HepG2 (cell line): ENCODE data around the gene ABHD3. TPM values are rescaled to one million over a fixed set of nuclear protein-coding genes. Genes with fewer than 3 reads are reported as not detected.

Source experiments
- CREM ChIP-seq, 2 experiments: sonication (generic) in 1 of 2; formaldehyde crosslinking in 1 of 2; IDR thresholded peaks; 2 replicates each; pipeline versions ENCODE4 v1.4.0 to v1.6.1; 2016 to 2020; ENCODE audit warnings: antibody characterized with exemption in 1 of 2, mild to moderate bottlenecking in 1 of 2, missing genetic modification reagents in 1 of 2
- MBNL3 ChIP-seq: fragments of 250-450 bp; sonication (Bioruptor Pico); conservative IDR thresholded peaks from 2 replicates; pipeline ENCODE4 v1.8.0; 2022; ENCODE audit warnings: mild to moderate bottlenecking, inconsistent platforms
- RBM22 ChIP-seq: fragments of 200-400 bp; formaldehyde crosslinking; optimal IDR thresholded peaks from 2 replicates; pipeline ENCODE3; 2017; ENCODE audit warnings: mild to moderate bottlenecking, low read length, moderate library complexity
- RFXANK ChIP-seq: IDR thresholded peaks from 2 replicates; pipeline ENCODE4 v1.6.1; 2016
- ZNF12 ChIP-seq: sonication (generic); formaldehyde crosslinking; IDR thresholded peaks from 2 replicates; pipeline ENCODE4 v1.5.0; 2020; ENCODE audit warnings: missing genetic modification reagents
- ZNF30 ChIP-seq: sonication (generic); formaldehyde crosslinking; IDR thresholded peaks from 2 replicates; pipeline ENCODE4 v1.5.0; 2020; ENCODE audit warnings: mild to moderate bottlenecking, missing genetic modification reagents
- ZNF569 ChIP-seq: sonication (generic); formaldehyde crosslinking; IDR thresholded peaks from 2 replicates; pipeline ENCODE4 v1.5.0; 2020; ENCODE audit warnings: mild to moderate bottlenecking, missing genetic modification reagents, moderate library complexity, borderline replicate concordance
- ZNF570 ChIP-seq: sonication (generic); formaldehyde crosslinking; IDR thresholded peaks from 2 replicates; pipeline ENCODE4 v1.4.0; 2020; ENCODE audit warnings: mild to moderate bottlenecking, missing genetic modification reagents, borderline replicate concordance
- ZNF839 ChIP-seq: sonication (generic); formaldehyde crosslinking; IDR thresholded peaks from 2 replicates; pipeline ENCODE4 v1.4.0; 2020; ENCODE audit warnings: missing genetic modification reagents, mild to moderate bottlenecking, borderline replicate concordance
- polyA plus RNA-seq, 8 experiments: library from polyadenylated mRNA; depleted of rRNA in 3 of 8; stranded (reverse) in 7 of 8; unstranded in 1 of 8; fragments of >200 nt; fragmentation: Illumina TruSeq in 4 of 8; extraction: Trizol in 4 of 8; gene quantifications; 2 replicates each; pipeline versions ENCODE4 v1.2.1 to v1.2.3, GENCODE V29; 2011 to 2016; ENCODE audit warnings: low read depth in 4 of 8, missing spikeins in 1 of 8, mixed read lengths in 1 of 8; ENCODE audit not compliant: insufficient read depth in 1 of 8
- total RNA-seq, 5 experiments: library from RNA; depleted of rRNA; stranded (reverse); fragments of >200 nt; fragmentation: Illumina TruSeq; extraction: Trizol; gene quantifications; 2 replicates each; pipeline ENCODE4 v1.2.3, GENCODE V29; 2016; ENCODE audit warnings: low read depth in 1 of 5
- TF ChIP-seq, protein P1 (sequence below): IDR thresholded peaks from 2 replicates; pipeline ENCODE4 v1.6.1; 2012; ENCODE audit warnings: low read length, improper control_type of control experiment
- TF ChIP-seq, protein P2 (sequence below): sonication (generic); formaldehyde crosslinking; IDR thresholded peaks from 2 replicates; pipeline ENCODE4 v1.4.0; 2020; ENCODE audit warnings: missing genetic modification reagents, mild to moderate bottlenecking, borderline replicate concordance
- TF ChIP-seq, protein P3 (sequence below): fragments of 450-650 bp; IDR thresholded peaks from 2 replicates; pipeline ENCODE4 v1.6.1; 2017; ENCODE audit warnings: mild to moderate bottlenecking

ABHD3 gene
- total and polyA plus RNA-seq, 2 of the 13 experiments (the other 11 are each of a cell fraction or from before 2014, with no cell fraction given) = 32.1 to 40.2 TPM

DNA sequence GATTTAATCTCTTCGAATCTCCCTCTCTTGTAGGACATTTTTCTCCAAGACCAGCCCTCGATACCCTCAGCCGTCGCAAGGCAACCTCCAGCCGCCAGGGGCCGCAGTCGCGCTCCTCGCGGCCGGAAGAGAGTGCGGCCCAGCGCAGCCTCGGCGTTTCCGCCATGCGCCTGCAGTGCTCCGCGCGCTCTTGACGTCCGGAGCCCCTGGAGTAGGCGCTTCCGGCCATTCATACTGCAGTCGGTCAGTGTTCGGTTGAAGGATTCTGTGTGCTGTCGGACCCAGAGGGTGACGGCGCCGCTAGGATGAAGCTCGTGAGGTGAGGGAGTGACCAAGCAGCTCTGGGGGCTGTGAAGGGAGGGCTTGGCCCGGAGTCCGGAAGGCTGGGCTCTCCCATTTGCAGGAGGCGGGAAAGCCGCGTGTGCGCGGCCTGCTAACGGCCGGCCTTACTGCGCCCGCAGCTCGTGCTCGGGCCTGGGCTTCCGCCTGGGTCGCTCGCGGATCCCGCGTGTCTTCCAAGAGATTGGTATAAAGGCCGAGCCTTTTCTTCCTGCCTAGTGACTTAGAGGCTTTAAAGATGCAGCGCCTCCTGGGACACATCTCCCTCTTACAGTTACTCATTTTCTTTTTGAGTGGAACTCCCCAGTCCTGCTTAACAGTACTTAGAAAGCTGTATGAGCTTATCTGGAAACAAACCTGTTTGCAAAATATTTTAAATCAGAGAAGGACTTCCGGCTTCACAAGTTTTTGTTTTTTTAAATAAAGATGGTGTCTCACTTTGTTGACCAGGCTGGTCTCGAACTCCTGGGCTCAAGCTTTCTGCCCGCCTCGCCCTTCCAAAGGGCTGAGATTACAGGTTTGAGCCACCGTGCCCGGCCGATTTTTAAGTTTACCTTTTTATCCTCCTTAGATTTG lies 92.2 kb downstream of the ABHD3 start, which contains the start of gene SNRPD1 (continued):
- TF ChIP-seq, protein P1, sequence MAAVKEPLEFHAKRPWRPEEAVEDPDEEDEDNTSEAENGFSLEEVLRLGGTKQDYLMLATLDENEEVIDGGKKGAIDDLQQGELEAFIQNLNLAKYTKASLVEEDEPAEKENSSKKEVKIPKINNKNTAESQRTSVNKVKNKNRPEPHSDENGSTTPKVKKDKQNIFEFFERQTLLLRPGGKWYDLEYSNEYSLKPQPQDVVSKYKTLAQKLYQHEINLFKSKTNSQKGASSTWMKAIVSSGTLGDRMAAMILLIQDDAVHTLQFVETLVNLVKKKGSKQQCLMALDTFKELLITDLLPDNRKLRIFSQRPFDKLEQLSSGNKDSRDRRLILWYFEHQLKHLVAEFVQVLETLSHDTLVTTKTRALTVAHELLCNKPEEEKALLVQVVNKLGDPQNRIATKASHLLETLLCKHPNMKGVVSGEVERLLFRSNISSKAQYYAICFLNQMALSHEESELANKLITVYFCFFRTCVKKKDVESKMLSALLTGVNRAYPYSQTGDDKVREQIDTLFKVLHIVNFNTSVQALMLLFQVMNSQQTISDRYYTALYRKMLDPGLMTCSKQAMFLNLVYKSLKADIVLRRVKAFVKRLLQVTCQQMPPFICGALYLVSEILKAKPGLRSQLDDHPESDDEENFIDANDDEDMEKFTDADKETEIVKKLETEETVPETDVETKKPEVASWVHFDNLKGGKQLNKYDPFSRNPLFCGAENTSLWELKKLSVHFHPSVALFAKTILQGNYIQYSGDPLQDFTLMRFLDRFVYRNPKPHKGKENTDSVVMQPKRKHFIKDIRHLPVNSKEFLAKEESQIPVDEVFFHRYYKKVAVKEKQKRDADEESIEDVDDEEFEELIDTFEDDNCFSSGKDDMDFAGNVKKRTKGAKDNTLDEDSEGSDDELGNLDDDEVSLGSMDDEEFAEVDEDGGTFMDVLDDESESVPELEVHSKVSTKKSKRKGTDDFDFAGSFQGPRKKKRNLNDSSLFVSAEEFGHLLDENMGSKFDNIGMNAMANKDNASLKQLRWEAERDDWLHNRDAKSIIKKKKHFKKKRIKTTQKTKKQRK = no peak
- peak; percentile 81; the same call in 1 of the 2 replicates for TF ChIP-seq ZNF570 (CRISPR knock-in tag)
- TF ChIP-seq RBM22 = no peak
- TF ChIP-seq ZNF569 (CRISPR knock-in tag) = no peak
- TF ChIP-seq ZNF30 (CRISPR knock-in tag) = no peak
- TF ChIP-seq ZNF839 (CRISPR knock-in tag) = peak; percentile 34; the same call in 1 of the 2 replicates
- no peak; the same call in 1 of the 2 replicates for TF ChIP-seq RFXANK (CRISPR knock-in tag)
- TF ChIP-seq MBNL3 (CRISPR knock-in tag) = no peak
- peak; percentile 71; the same call in 1 of the 2 replicates for TF ChIP-seq CREM (IDR thresholded peaks at IDR 0.05)
- no peak; the same call in 1 of the 2 replicates for TF ChIP-seq CREM (CRISPR knock-in tag; IDR thresholded peaks at IDR 0.05)
- TF ChIP-seq, protein P2, sequence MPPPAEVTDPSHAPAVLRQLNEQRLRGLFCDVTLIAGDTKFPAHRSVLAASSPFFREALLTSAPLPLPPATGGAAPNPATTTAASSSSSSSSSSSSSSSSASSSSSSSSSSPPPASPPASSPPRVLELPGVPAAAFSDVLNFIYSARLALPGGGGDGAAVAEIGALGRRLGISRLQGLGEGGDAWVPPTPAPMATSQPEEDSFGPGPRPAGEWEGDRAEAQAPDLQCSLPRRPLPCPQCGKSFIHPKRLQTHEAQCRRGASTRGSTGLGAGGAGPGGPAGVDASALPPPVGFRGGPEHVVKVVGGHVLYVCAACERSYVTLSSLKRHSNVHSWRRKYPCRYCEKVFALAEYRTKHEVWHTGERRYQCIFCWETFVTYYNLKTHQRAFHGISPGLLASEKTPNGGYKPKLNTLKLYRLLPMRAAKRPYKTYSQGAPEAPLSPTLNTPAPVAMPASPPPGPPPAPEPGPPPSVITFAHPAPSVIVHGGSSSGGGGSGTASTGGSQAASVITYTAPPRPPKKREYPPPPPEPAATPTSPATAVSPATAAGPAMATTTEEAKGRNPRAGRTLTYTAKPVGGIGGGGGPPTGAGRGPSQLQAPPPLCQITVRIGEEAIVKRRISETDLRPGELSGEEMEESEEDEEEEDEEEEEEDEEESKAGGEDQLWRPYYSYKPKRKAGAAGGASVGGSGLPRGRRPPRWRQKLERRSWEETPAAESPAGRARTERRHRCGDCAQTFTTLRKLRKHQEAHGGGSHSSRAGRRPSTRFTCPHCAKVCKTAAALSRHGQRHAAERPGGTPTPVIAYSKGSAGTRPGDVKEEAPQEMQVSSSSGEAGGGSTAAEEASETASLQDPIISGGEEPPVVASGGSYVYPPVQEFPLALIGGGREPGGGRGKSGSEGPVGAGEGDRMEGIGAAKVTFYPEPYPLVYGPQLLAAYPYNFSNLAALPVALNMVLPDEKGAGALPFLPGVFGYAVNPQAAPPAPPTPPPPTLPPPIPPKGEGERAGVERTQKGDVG (CRISPR knock-in tag) = peak; percentile 85; the same call in 1 of the 2 replicates
- TF ChIP-seq ZNF12 (CRISPR knock-in tag) = peak; percentile 61; the same call in 1 of the 2 replicates
- TF ChIP-seq, protein P3, sequence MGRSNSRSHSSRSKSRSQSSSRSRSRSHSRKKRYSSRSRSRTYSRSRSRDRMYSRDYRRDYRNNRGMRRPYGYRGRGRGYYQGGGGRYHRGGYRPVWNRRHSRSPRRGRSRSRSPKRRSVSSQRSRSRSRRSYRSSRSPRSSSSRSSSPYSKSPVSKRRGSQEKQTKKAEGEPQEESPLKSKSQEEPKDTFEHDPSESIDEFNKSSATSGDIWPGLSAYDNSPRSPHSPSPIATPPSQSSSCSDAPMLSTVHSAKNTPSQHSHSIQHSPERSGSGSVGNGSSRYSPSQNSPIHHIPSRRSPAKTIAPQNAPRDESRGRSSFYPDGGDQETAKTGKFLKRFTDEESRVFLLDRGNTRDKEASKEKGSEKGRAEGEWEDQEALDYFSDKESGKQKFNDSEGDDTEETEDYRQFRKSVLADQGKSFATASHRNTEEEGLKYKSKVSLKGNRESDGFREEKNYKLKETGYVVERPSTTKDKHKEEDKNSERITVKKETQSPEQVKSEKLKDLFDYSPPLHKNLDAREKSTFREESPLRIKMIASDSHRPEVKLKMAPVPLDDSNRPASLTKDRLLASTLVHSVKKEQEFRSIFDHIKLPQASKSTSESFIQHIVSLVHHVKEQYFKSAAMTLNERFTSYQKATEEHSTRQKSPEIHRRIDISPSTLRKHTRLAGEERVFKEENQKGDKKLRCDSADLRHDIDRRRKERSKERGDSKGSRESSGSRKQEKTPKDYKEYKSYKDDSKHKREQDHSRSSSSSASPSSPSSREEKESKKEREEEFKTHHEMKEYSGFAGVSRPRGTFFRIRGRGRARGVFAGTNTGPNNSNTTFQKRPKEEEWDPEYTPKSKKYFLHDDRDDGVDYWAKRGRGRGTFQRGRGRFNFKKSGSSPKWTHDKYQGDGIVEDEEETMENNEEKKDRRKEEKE = no peak
